B cell (primary cell): ENCODE measurements around the gene FBRS. TPM values are rescaled to one million over a fixed set of nuclear protein-coding genes. Genes with fewer than 3 reads are reported as not detected.

ENCODE experiments used
- ATAC-seq: fragments of 200-7000 bp; cut with Tn5 transposase; one replicate; pipeline ENCODE4 v1.10.0; 2021; ENCODE audit warnings: low read depth, mild to moderate bottlenecking, moderate number of reproducible peaks, moderate library complexity
- CTCF ChIA-PET: fragments of 350-600 bp; sonication (Branson Sonifier 250); formaldehyde crosslinking; loops from one replicate; lab custom pipeline; 2021; ENCODE audit warnings: antibody characterized with exemption, inconsistent platforms; lab: Charles Lee
- POLR2A ChIA-PET: fragments of 350-600 bp; sonication (Branson Sonifier 250); formaldehyde crosslinking; loops from one replicate; lab custom pipeline; 2021; ENCODE audit warnings: antibody characterized with exemption; lab: Charles Lee
- DNase-seq: peaks from one replicate; pipeline ENCODE4 v3.0.0; 2013
- H2AFZ ChIP-seq: 2 replicates; pipeline ENCODE4 v1.6.1; 2012; ENCODE audit warnings: mild to moderate bottlenecking, low read depth, low read length; ENCODE audit not compliant: insufficient read depth, poor library complexity, severe bottlenecking
- H3K27ac ChIP-seq, 2 donors: 1 replicate in 1 of 2; 2 replicates in 1 of 2; pipeline ENCODE4 v1.5.1; 2012 to 2013; ENCODE audit warnings: low read length in 2 of 2, mild to moderate bottlenecking in 2 of 2, moderate library complexity in 1 of 2
- H3K27me3 ChIP-seq, 4 experiments: fragments of 200-600 bp in 1 of 4; sonication (generic) in 1 of 4; replicated peaks in 1 of 4; 1 replicate in 2 of 4; 2 replicates in 2 of 4; pipeline versions ENCODE4 v1.6.1 to v1.7.0; 2013 to 2016; ENCODE audit warnings: low read length in 3 of 4, mild to moderate bottlenecking in 2 of 4, mixed read lengths in 1 of 4, moderate library complexity in 1 of 4; ENCODE audit not compliant: insufficient read depth in 4 of 4, control insufficient read depth in 3 of 4; ENCODE audit errors: control extremely low read depth in 1 of 4
- H3K36me3 ChIP-seq, 2 experiments: replicated peaks in 1 of 2; 1 replicate in 1 of 2; 2 replicates in 1 of 2; pipeline versions ENCODE4 v1.6.1 to v1.7.1; 2013; ENCODE audit warnings: low read length in 1 of 2; ENCODE audit not compliant: insufficient read depth in 2 of 2, control insufficient read depth in 1 of 2; ENCODE audit errors: control extremely low read depth in 1 of 2, extremely low read depth in 1 of 2
- H3K4me1 ChIP-seq, 2 donors: fragments of 200-600 bp in 1 of 2; sonication (generic) in 1 of 2; 1 replicate in 1 of 2; 2 replicates in 1 of 2; pipeline versions ENCODE4 v1.5.1 to v1.6.1; 2013 to 2017; ENCODE audit warnings: low read length in 2 of 2; ENCODE audit not compliant: control insufficient read depth in 2 of 2, insufficient read depth in 2 of 2
- H3K4me2 ChIP-seq: replicated peaks from 2 replicates; pipeline ENCODE3; 2012; ENCODE audit warnings: mild to moderate bottlenecking, low read depth, low read length; ENCODE audit not compliant: poor library complexity, severe bottlenecking
- H3K4me3 ChIP-seq, 5 experiments: fragments of 200-600 bp in 1 of 5; sonication (generic) in 1 of 5; 1 replicate in 3 of 5; 2 replicates in 2 of 5; pipeline versions ENCODE4 v1.5.1 to v1.7.0; 2011 to 2016; ENCODE audit warnings: low read length in 4 of 5, mild to moderate bottlenecking in 4 of 5, low read depth in 2 of 5, control low read depth in 1 of 5, moderate library complexity in 1 of 5; ENCODE audit not compliant: insufficient read depth in 1 of 5; ENCODE audit errors: control extremely low read depth in 1 of 5, extremely low read depth in 1 of 5
- H3K79me2 ChIP-seq: fragments of 200-600 bp; sonication (generic); one replicate; pipeline ENCODE4 v1.6.0; 2016; ENCODE audit warnings: low read length; ENCODE audit not compliant: control insufficient read depth, insufficient read depth
- H3K9ac ChIP-seq: fragments of 200-600 bp; sonication (generic); 2 replicates; pipeline ENCODE4 v1.6.1; 2017; ENCODE audit warnings: mild to moderate bottlenecking, low read length, moderate library complexity
- H3K9me3 ChIP-seq, 3 donors: one replicate each; pipeline versions ENCODE4 v1.6.1 to v1.7.1; 2013; ENCODE audit warnings: low read length in 2 of 3; ENCODE audit not compliant: control insufficient read depth in 2 of 3, insufficient read depth in 1 of 3; ENCODE audit errors: control extremely low read depth in 1 of 3
- H4K20me1 ChIP-seq: 2 replicates; pipeline ENCODE4 v1.6.0; 2012; ENCODE audit warnings: mild to moderate bottlenecking, low read length; ENCODE audit not compliant: insufficient read depth, control insufficient read depth, poor library complexity, severe bottlenecking
- H3K27ac Mint-ChIP-seq: one replicate; pipeline ENCODE4 v1.8.0; 2021; ENCODE audit warnings: mixed read lengths
- H3K27me3 Mint-ChIP-seq: one replicate; pipeline ENCODE4 v1.8.0; 2021; ENCODE audit warnings: mixed read lengths
- H3K4me1 Mint-ChIP-seq: one replicate; pipeline ENCODE4 v1.8.0; 2021; ENCODE audit warnings: mixed read lengths
- H3K4me3 Mint-ChIP-seq: one replicate; pipeline ENCODE4 v1.8.0; 2021; ENCODE audit warnings: mixed read lengths
- H3K9me3 Mint-ChIP-seq: one replicate; pipeline ENCODE4 v1.8.0; 2022; ENCODE audit warnings: mixed read lengths; ENCODE audit not compliant: insufficient read depth
- CTCF ChIP-seq: fragments of 200-600 bp; IDR thresholded peaks from one replicate; pipeline ENCODE4 v1.8.0; 2022; ENCODE audit warnings: antibody characterized with exemption, mild to moderate bottlenecking
- EZH2 ChIP-seq: IDR thresholded peaks from 2 replicates; pipeline ENCODE4 v1.6.1; 2012; ENCODE audit warnings: borderline replicate concordance, low read depth, mild to moderate bottlenecking, moderate library complexity, low read length; ENCODE audit not compliant: insufficient read depth, poor library complexity, severe bottlenecking
- WGBS: methylation state at CpG from one replicate; pipeline ENCODE4 v1.1.5; 2013; ENCODE audit warnings: missing lambda C conversion rate; ENCODE audit not compliant: insufficient coverage; 5-methylcytosine and 5-hydroxymethylcytosine counted together
- intact Hi-C: fragments of 100-400 bp; cut with micrococcal nuclease; formaldehyde crosslinking; loops from one replicate; pipeline ENCODE4 v1.10.0; 2022
- polyA plus RNA-seq: library from polyadenylated mRNA; depleted of rRNA; stranded (reverse); fragments of >200 nt; gene quantifications from 2 replicates; pipeline ENCODE4 v1.2.3, GENCODE V29; 2012
- total RNA-seq, 2 donors: library from RNA; stranded (reverse); fragments of 120-200 nt in 1 of 2; gene quantifications; 1 replicate in 1 of 2; 2 replicates in 1 of 2; pipeline versions ENCODE4 v1.2.3 to v1.2.4, GENCODE V29; 2013 to 2022

The FBRS gene
- total and polyA plus RNA-seq, 2 donors (not counting 1 experiment from before 2014, with no cell fraction given), result 68.3 to 194 TPM

- Histone ChIP-seq H3K9me3 (no peaks in the 10 kb centered on the region), H3K9ac (no peak overlapping the region), H3K79me2 (peaks cover 13% of the 10 kb centered on the region), H3K27ac (no peak overlapping the region), H3K4me3 (no peak overlapping the region), H2AFZ (no peak overlapping the region), H4K20me1 (peaks cover 13% of the 10 kb centered on the region), H3K4me2 (no peak overlapping the region), H3K36me3 (peaks cover 0 to 46% of the 10 kb centered on the region in 2 experiments), H3K4me1 (peaks cover 20 to 34% of the 10 kb centered on the region in 2 donors), H3K27me3 (no peaks in the 10 kb centered on the region)
- intact Hi-C loops, result loop anchor here (5.0 kb wide), 3 partner anchors 376 to 684 kb away; partner anchors contain the start of genes HIRIP3, INO80E, STX4 and TAOK2
- peaks cover 25% of the 10 kb centered on the region for H3K4me1 Mint-ChIP-seq
- no peaks in the 10 kb centered on the region for H3K27me3 Mint-ChIP-seq
- DNase-seq (no peak), ATAC-seq (no peak)
- no peaks in the 10 kb centered on the region for H3K9me3 Mint-ChIP-seq
- H3K4me3 Mint-ChIP-seq, result peak overlapping the region; percentile 44
- POLR2A ChIA-PET, result no interaction called here
- CTCF ChIA-PET, result no interaction called here
- WGBS, result over 99% methylated on average over 12 of the region's 12 CpGs
- TF ChIP-seq EZH2 (no peak), CTCF (no peak)
- H3K27ac Mint-ChIP-seq, result no peak overlapping the region
These were observed 2.4 kb upstream of the FBRS start for GRCh38 chr16:30655815-30656347.

- Mint-ChIP-seq H3K27me3 (no peaks in the 10 kb centered on the region), H3K4me3 (peak overlapping the region; percentile 44), H3K4me1 (peaks cover 29% of the 10 kb centered on the region), H3K27ac (peak overlapping the region; percentile 67), H3K9me3 (no peaks in the 10 kb centered on the region)
- 98% methylated on average over 5 of the region's 8 CpGs for WGBS
- Histone ChIP-seq H3K4me2 (no peak overlapping the region), H3K4me3 (no peak overlapping the region), H3K27ac (peak overlapping the region in 1 of 2 donors; percentile 67), H4K20me1 (peaks cover 18% of the 10 kb centered on the region), H2AFZ (no peak overlapping the region), H3K9ac (no peak overlapping the region), H3K9me3 (no peaks in the 10 kb centered on the region), H3K79me2 (peaks cover 18% of the 10 kb centered on the region), H3K36me3 (peaks cover 0 to 50% of the 10 kb centered on the region in 2 experiments), H3K4me1 (peaks cover 25 to 39% of the 10 kb centered on the region in 2 donors), H3K27me3 (no peaks in the 10 kb centered on the region)
- no peak for TF ChIP-seq EZH2
- TF ChIP-seq CTCF, result no peak
- intact Hi-C loops, result loop anchor here (5.0 kb wide), 3 partner anchors 376 to 684 kb away; partner anchors contain the start of genes HIRIP3, INO80E, STX4 and TAOK2
- CTCF ChIA-PET, result no interaction called here
- no peak for DNase-seq
- POLR2A ChIA-PET, result no interaction called here
- no peak for ATAC-seq
These were observed 1.8 kb upstream of the FBRS start for GRCh38 chr16:30656388-30656787.
